HepG2 (cell line): ENCODE data around the gene CRNKL1. TPM values are rescaled to one million over a fixed set of nuclear protein-coding genes. Genes with fewer than 3 reads are reported as not detected.
A peak's percentile ranks its signal among the peaks of the same experiment; 100 is the strongest.

Source experiments
- ADNP ChIP-seq: sonication (generic); formaldehyde crosslinking; IDR thresholded peaks from 2 replicates; pipeline ENCODE4 v1.4.0; 2020; ENCODE audit warnings: missing genetic modification reagents
- CEBPB ChIP-seq: IDR thresholded peaks from 2 replicates; pipeline ENCODE4 v1.6.1; 2011; ENCODE audit warnings: low read depth, low read length, improper control_type of control experiment, borderline replicate concordance
- HMG20B ChIP-seq: conservative IDR thresholded peaks from 2 replicates; pipeline ENCODE4 v1.6.1; 2016; ENCODE audit warnings: missing genetic modification reagents, missing compliant biosample characterization
- IKZF4 ChIP-seq: sonication (generic); formaldehyde crosslinking; IDR thresholded peaks from 2 replicates; pipeline ENCODE4 v1.5.1; 2020; ENCODE audit warnings: borderline replicate concordance, mild to moderate bottlenecking, low read depth, missing genetic modification reagents; ENCODE audit errors: not compliant biosample characterization
- JUNB ChIP-seq: sonication (generic); formaldehyde crosslinking; IDR thresholded peaks from 2 replicates; pipeline ENCODE4 v1.8.0; 2022; ENCODE audit warnings: missing genetic modification reagents, mild to moderate bottlenecking, borderline replicate concordance
- KDM5B ChIP-seq: sonication (generic); formaldehyde crosslinking; IDR thresholded peaks from 2 replicates; pipeline ENCODE4 v1.4.0; 2020; ENCODE audit warnings: missing genetic modification reagents, mild to moderate bottlenecking, borderline replicate concordance
- LCORL ChIP-seq, 2 experiments: fragments of 450-650 bp in 1 of 2; sonication (generic) in 1 of 2; formaldehyde crosslinking in 1 of 2; IDR thresholded peaks; 2 replicates each; pipeline versions ENCODE4 v1.5.0 to v1.6.1; 2017 to 2020; ENCODE audit warnings: antibody characterized with exemption in 1 of 2, missing genetic modification reagents in 1 of 2
- NR1H2 ChIP-seq: sonication (generic); formaldehyde crosslinking; IDR thresholded peaks from 2 replicates; pipeline ENCODE4 v1.8.1; 2022; ENCODE audit warnings: low read depth, missing genetic modification reagents, borderline replicate concordance
- PBX3 ChIP-seq: sonication (generic); formaldehyde crosslinking; IDR thresholded peaks from 2 replicates; pipeline ENCODE4 v1.8.1; 2023; ENCODE audit warnings: missing genetic modification reagents, inconsistent platforms, borderline replicate concordance
- PCBP2 ChIP-seq: fragments of 200-400 bp; formaldehyde crosslinking; optimal IDR thresholded peaks from 2 replicates; pipeline ENCODE3; 2018; ENCODE audit warnings: low read length, low read depth; ENCODE audit not compliant: poor library complexity, severe bottlenecking
- SATB2 ChIP-seq: sonication (generic); formaldehyde crosslinking; IDR thresholded peaks from 2 replicates; pipeline ENCODE4 v1.5.0; 2020; ENCODE audit warnings: missing genetic modification reagents
- SKI ChIP-seq: fragments of 450-650 bp; IDR thresholded peaks from one replicate; pipeline ENCODE4 v1.6.1; 2018; ENCODE audit warnings: mild to moderate bottlenecking; ENCODE audit not compliant: partially characterized antibody
- SOX13 ChIP-seq, 3 experiments: fragments of 450-650 bp in 1 of 3; sonication (generic) in 1 of 3; formaldehyde crosslinking in 1 of 3; IDR thresholded peaks in 2 of 3; conservative IDR thresholded peaks in 1 of 3; 2 replicates each; pipeline versions ENCODE4 v1.5.0 to v1.6.1; 2016 to 2020; ENCODE audit warnings: antibody characterized with exemption in 1 of 3, mild to moderate bottlenecking in 1 of 3, missing compliant biosample characterization in 1 of 3, missing genetic modification reagents in 1 of 3, moderate library complexity in 1 of 3
- TCF7L2 ChIP-seq: IDR thresholded peaks from 2 replicates; pipeline ENCODE4 v1.6.1; 2011; ENCODE audit warnings: mild to moderate bottlenecking, low read depth, low read length, moderate library complexity
- THAP11 ChIP-seq: IDR thresholded peaks from 2 replicates; pipeline ENCODE4 v1.6.1; 2016; ENCODE audit warnings: missing biosample characterization, missing genetic modification reagents
- TRIM24 ChIP-seq: sonication (generic); formaldehyde crosslinking; IDR thresholded peaks from 2 replicates; pipeline ENCODE4 v1.8.0; 2022; ENCODE audit warnings: mild to moderate bottlenecking, missing genetic modification reagents
- ZGPAT ChIP-seq: IDR thresholded peaks from 2 replicates; pipeline ENCODE4 v1.6.1; 2016; ENCODE audit warnings: mild to moderate bottlenecking
- ZMYM3 ChIP-seq: sonication (generic); formaldehyde crosslinking; IDR thresholded peaks from 2 replicates; pipeline ENCODE4 v1.5.1; 2020; ENCODE audit warnings: mild to moderate bottlenecking, missing genetic modification reagents
- ZNF205 ChIP-seq: IDR thresholded peaks from 2 replicates; pipeline ENCODE4 v1.6.1; 2018; ENCODE audit warnings: missing biosample characterization, missing genetic modification reagents
- ZNF235 ChIP-seq: sonication (generic); formaldehyde crosslinking; IDR thresholded peaks from 2 replicates; pipeline ENCODE4 v1.8.1; 2023; ENCODE audit warnings: mild to moderate bottlenecking, missing genetic modification reagents, borderline replicate concordance
- ZNF430 ChIP-seq: sonication (generic); formaldehyde crosslinking; IDR thresholded peaks from 2 replicates; pipeline ENCODE4 v1.9.0; 2021; ENCODE audit warnings: mild to moderate bottlenecking, missing genetic modification reagents
- ZNF549 ChIP-seq: sonication (generic); formaldehyde crosslinking; IDR thresholded peaks from 2 replicates; pipeline ENCODE4 v1.5.0; 2020; ENCODE audit warnings: missing genetic modification reagents
- ZNF570 ChIP-seq: sonication (generic); formaldehyde crosslinking; IDR thresholded peaks from 2 replicates; pipeline ENCODE4 v1.4.0; 2020; ENCODE audit warnings: mild to moderate bottlenecking, missing genetic modification reagents, borderline replicate concordance
- polyA plus RNA-seq, 8 experiments: library from polyadenylated mRNA; depleted of rRNA in 3 of 8; stranded (reverse) in 7 of 8; unstranded in 1 of 8; fragments of >200 nt; fragmentation: Illumina TruSeq in 4 of 8; extraction: Trizol in 4 of 8; gene quantifications; 2 replicates each; pipeline versions ENCODE4 v1.2.1 to v1.2.3, GENCODE V29; 2011 to 2016; ENCODE audit warnings: low read depth in 4 of 8, missing spikeins in 1 of 8, mixed read lengths in 1 of 8; ENCODE audit not compliant: insufficient read depth in 1 of 8
- total RNA-seq, 5 experiments: library from RNA; depleted of rRNA; stranded (reverse); fragments of >200 nt; fragmentation: Illumina TruSeq; extraction: Trizol; gene quantifications; 2 replicates each; pipeline ENCODE4 v1.2.3, GENCODE V29; 2016; ENCODE audit warnings: low read depth in 1 of 5
- TF ChIP-seq, protein P1 (sequence below): sonication (generic); formaldehyde crosslinking; IDR thresholded peaks from 2 replicates; pipeline ENCODE4 v1.8.1; 2023; ENCODE audit warnings: missing genetic modification reagents, mild to moderate bottlenecking, borderline replicate concordance
- TF ChIP-seq, protein P2 (sequence below): sonication (generic); formaldehyde crosslinking; IDR thresholded peaks from 2 replicates; pipeline ENCODE4 v1.4.0; 2020; ENCODE audit warnings: missing genetic modification reagents

Gene CRNKL1
- total and polyA plus RNA-seq, 2 of the 13 experiments (the other 11 are each of a cell fraction or from before 2014, with no cell fraction given) = 12.3 to 64.5 TPM

- TF ChIP-seq, protein P1, sequence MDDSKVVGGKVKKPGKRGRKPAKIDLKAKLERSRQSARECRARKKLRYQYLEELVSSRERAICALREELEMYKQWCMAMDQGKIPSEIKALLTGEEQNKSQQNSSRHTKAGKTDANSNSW (CRISPR knock-in tag) = no peak
- TF ChIP-seq PBX3 (CRISPR knock-in tag) (no peak), JUNB (no peak), SATB2 (no peak), PCBP2 (no peak), HMG20B (CRISPR knock-in tag) (no peak), SKI (peak; percentile 71), ZNF430 (CRISPR knock-in tag) (peak; percentile 82; the same call in 1 of the 2 replicates), ZNF235 (CRISPR knock-in tag) (no peak), TRIM24 (CRISPR knock-in tag) (no peak), LCORL (IDR thresholded peaks at IDR 0.05) (no peak), LCORL (CRISPR knock-in tag; IDR thresholded peaks at IDR 0.05) (peak; percentile 47; the same call in 1 of the 2 replicates), CEBPB (peak; percentile 90), ADNP (CRISPR knock-in tag) (no peak), TCF7L2 (no peak), ZNF549 (CRISPR knock-in tag) (no peak), IKZF4 (CRISPR knock-in tag) (no peak), THAP11 (peak; percentile 63), ZNF570 (no peak), ZMYM3 (CRISPR knock-in tag) (peak; percentile 89), SOX13 (IDR thresholded peaks at IDR 0.05) (0 out of 2 replicates have a peak, but pooled peaks have one; percentile 14), SOX13 (CRISPR knock-in tag; conservative IDR thresholded peaks at IDR 0.05 in 1 of 2, IDR thresholded peaks at IDR 0.05 in 1 of 2) (peak in 1 of 2 experiments; percentile 87; a peak in 2 of 4 replicates), NR1H2 (CRISPR knock-in tag) (no peak), ZGPAT (CRISPR knock-in tag) (peak; percentile 75), ZNF205 (CRISPR knock-in tag) (no peak), KDM5B (CRISPR knock-in tag) (no peak)
- TF ChIP-seq, protein P2, sequence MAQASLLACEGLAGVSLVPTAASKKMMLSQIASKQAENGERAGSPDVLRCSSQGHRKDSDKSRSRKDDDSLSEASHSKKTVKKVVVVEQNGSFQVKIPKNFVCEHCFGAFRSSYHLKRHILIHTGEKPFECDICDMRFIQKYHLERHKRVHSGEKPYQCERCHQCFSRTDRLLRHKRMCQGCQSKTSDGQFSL (CRISPR knock-in tag) = no peak
These were observed 49.9 kb downstream of the CRNKL1 start (continued) for GRCh38 chr20:20002101-20002998.
